IMR-90 (cell line): ENCODE results near the gene SLC35E2B. TPM values are rescaled to one million over a fixed set of nuclear protein-coding genes. Genes with fewer than 3 reads are reported as not detected.

Experiments
- polyA plus RNA-seq, 3 experiments: library from polyadenylated mRNA; depleted of rRNA; stranded (reverse); fragments of >200 nt; gene quantifications; 2 replicates each; pipeline ENCODE4 v1.2.3, GENCODE V29; 2012; ENCODE audit warnings: low replicate concordance in 1 of 3
- total RNA-seq: library from RNA; depleted of rRNA; stranded (reverse); fragments of >200 nt; gene quantifications from 2 replicates; pipeline ENCODE4 v1.2.3, GENCODE V29; 2012; rRNA removed

Gene SLC35E2B
- total and polyA plus RNA-seq, 2 of the 4 experiments (the other 2 are of a cell fraction) = 14.9 to 30.2 TPM

Other genes with a start within 250 kb of the SLC35E2B start
- gene ATAD3C, start 243.1 kb downstream of the SLC35E2B start, total RNA-seq = not detected in 2 replicates
- gene ATAD3C, start 243.1 kb downstream of the SLC35E2B start, polyA plus RNA-seq (2012; rRNA removed) = not detected in 2 replicates
- gene ATAD3B, start 221.0 kb downstream of the SLC35E2B start, total RNA-seq = 13.8 and 28.6 TPM in 2 replicates
- gene ATAD3B, start 221.0 kb downstream of the SLC35E2B start, polyA plus RNA-seq (2012; rRNA removed) = 29.0 and 38.7 TPM in 2 replicates
- 26.1 and 27.2 TPM in 2 replicates for gene ATAD3A, start 180.6 kb downstream of the SLC35E2B start, total RNA-seq
- 33.9 and 34.0 TPM in 2 replicates for gene ATAD3A, start 180.6 kb downstream of the SLC35E2B start, polyA plus RNA-seq (2012; rRNA removed)
- 1.1 and 1.6 TPM in 2 replicates for gene TMEM240, start 152.2 kb downstream of the SLC35E2B start, total RNA-seq
- gene TMEM240, start 152.2 kb downstream of the SLC35E2B start, polyA plus RNA-seq (2012; rRNA removed) = 7.6 and 10.2 TPM in 2 replicates
- gene SSU72, start 117.9 kb downstream of the SLC35E2B start, total RNA-seq = 33.7 and 43.3 TPM in 2 replicates
- gene SSU72, start 117.9 kb downstream of the SLC35E2B start, polyA plus RNA-seq (2012; rRNA removed) = 88.4 and 94.0 TPM in 2 replicates
- 0.28 and 0.36 TPM in 2 replicates for gene FNDC10, start 92.7 kb downstream of the SLC35E2B start, total RNA-seq
- gene FNDC10, start 92.7 kb downstream of the SLC35E2B start, polyA plus RNA-seq (2012; rRNA removed) = 5.8 and 7.6 TPM in 2 replicates
- 17.2 and 18.1 TPM in 2 replicates for gene MIB2, start 77.3 kb downstream of the SLC35E2B start, total RNA-seq
- 47.8 and 58.0 TPM in 2 replicates for gene MIB2, start 77.3 kb downstream of the SLC35E2B start, polyA plus RNA-seq (2012; rRNA removed)
- 1.1 and 1.4 TPM in 2 replicates for gene MMP23B, start 60.6 kb downstream of the SLC35E2B start, total RNA-seq
- 5.4 and 9.1 TPM in 2 replicates for gene MMP23B, start 60.6 kb downstream of the SLC35E2B start, polyA plus RNA-seq (2012; rRNA removed)
- gene CDK11B, start 33.8 kb downstream of the SLC35E2B start, total RNA-seq = 8.2 and 8.9 TPM in 2 replicates
- 16.3 and 19.1 TPM in 2 replicates for gene CDK11B, start 33.8 kb downstream of the SLC35E2B start, polyA plus RNA-seq (2012; rRNA removed)
- gene CDK11A, start 31.6 kb upstream of the SLC35E2B start, total RNA-seq = 1.8 and 5.8 TPM in 2 replicates
- gene CDK11A, start 31.6 kb upstream of the SLC35E2B start, polyA plus RNA-seq (2012; rRNA removed) = 17.1 and 20.0 TPM in 2 replicates
- 12.5 and 13.6 TPM in 2 replicates for gene NADK, start 85.7 kb upstream of the SLC35E2B start, total RNA-seq
- gene NADK, start 85.7 kb upstream of the SLC35E2B start, polyA plus RNA-seq (2012; rRNA removed) = 56.1 and 57.5 TPM in 2 replicates
- 73.5 and 74.7 TPM in 2 replicates for gene GNB1, start 198.3 kb upstream of the SLC35E2B start, total RNA-seq
- 366 and 371 TPM in 2 replicates for gene GNB1, start 198.3 kb upstream of the SLC35E2B start, polyA plus RNA-seq (2012; rRNA removed)
- not detected in 2 replicates for gene CALML6, start 222.5 kb upstream of the SLC35E2B start, total RNA-seq
- gene CALML6, start 222.5 kb upstream of the SLC35E2B start, polyA plus RNA-seq (2012; rRNA removed) = 0.52 and 0.91 TPM in 2 replicates
- 0.28 and 0.54 TPM in 2 replicates for gene TMEM52, start 226.5 kb upstream of the SLC35E2B start, total RNA-seq
- gene TMEM52, start 226.5 kb upstream of the SLC35E2B start, polyA plus RNA-seq (2012; rRNA removed) = 1.3 and 1.9 TPM in 2 replicates